ENCODE data around the gene CELA2B. TPM values are rescaled to one million over a fixed set of nuclear protein-coding genes. Genes with fewer than 3 reads are reported as not detected.
"Not testable (repeated sequence)": the region's sequence is repeated elsewhere in the genome, so short reads cannot be mapped to it uniquely, and the experiment has no call there.

Gene CELA2B
- total RNA-seq, 1 donor from 2014 or later: not detected

DNA sequence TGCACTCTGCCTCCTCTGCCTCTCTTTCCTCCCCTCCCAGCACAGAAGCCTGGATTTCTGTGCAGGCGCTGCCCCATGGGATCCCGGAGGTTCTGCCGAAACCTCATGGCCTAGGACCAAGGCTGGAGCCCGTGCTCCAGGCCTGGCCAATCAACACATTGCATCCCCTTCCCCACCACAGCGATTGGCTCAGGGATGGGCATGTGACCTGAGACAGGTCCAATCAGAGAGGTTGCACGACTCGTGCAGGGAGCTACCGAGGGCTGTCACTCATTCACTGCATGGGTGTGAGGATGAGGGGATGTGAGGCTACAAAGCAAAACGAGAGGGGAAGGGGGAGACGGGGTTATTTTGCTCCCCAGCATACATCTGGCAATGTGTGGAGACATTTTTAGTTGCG is 3.3 kb upstream of the CELA2B start:
- H3K27me3 ChIP-seq: no peaks in the 10 kb centered on the region
- no peaks in the 10 kb centered on the region for H3K9me3 ChIP-seq
- H3K4me1 ChIP-seq: no peaks in the 10 kb centered on the region
- DNase-seq (ENCODE audit: low spot score in 2 of 2): no peak
- intact Hi-C loops (cut with DNase I): no loop called here
- H3K27ac ChIP-seq: no peak overlapping the region
- no peak overlapping the region for H3K4me3 ChIP-seq
- no peaks in the 10 kb centered on the region for H3K36me3 ChIP-seq
- TF ChIP-seq, protein P1, sequence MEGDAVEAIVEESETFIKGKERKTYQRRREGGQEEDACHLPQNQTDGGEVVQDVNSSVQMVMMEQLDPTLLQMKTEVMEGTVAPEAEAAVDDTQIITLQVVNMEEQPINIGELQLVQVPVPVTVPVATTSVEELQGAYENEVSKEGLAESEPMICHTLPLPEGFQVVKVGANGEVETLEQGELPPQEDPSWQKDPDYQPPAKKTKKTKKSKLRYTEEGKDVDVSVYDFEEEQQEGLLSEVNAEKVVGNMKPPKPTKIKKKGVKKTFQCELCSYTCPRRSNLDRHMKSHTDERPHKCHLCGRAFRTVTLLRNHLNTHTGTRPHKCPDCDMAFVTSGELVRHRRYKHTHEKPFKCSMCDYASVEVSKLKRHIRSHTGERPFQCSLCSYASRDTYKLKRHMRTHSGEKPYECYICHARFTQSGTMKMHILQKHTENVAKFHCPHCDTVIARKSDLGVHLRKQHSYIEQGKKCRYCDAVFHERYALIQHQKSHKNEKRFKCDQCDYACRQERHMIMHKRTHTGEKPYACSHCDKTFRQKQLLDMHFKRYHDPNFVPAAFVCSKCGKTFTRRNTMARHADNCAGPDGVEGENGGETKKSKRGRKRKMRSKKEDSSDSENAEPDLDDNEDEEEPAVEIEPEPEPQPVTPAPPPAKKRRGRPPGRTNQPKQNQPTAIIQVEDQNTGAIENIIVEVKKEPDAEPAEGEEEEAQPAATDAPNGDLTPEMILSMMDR (IDR thresholded peaks at IDR 0.05): no peak

DNA sequence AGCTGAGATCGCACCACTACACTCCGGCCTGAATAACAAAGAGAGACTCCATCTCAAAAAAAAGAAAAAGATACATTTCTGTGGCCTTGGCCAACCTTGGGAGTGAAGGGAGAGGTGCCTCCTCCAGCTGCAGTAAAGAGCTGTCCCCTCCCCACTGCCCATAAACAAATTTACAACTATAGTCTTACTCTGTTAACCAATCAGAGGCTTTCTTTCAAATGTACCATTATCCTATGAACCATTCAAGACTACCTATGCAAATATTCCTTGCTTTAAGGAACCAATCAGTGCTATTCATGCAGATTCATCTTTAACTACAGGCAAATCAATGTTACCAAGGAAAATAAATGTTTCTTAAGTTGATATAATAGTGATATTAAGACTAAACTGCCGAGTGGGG is 1.0 kb downstream of the CELA2B start:
- intact Hi-C loops (cut with DNase I): no loop called here
- no peaks in the 10 kb centered on the region for H3K9me3 ChIP-seq
- no peaks in the 10 kb centered on the region for H3K4me1 ChIP-seq
- DNase-seq (ENCODE audit: low spot score in 2 of 2): no peak
- H3K27me3 ChIP-seq: no peaks in the 10 kb centered on the region
- TF ChIP-seq, protein P1 (IDR thresholded peaks at IDR 0.05): no peak
- H3K36me3 ChIP-seq: no peaks in the 10 kb centered on the region
- H3K27ac ChIP-seq: no peak overlapping the region
- no peak overlapping the region for H3K4me3 ChIP-seq

DNA sequence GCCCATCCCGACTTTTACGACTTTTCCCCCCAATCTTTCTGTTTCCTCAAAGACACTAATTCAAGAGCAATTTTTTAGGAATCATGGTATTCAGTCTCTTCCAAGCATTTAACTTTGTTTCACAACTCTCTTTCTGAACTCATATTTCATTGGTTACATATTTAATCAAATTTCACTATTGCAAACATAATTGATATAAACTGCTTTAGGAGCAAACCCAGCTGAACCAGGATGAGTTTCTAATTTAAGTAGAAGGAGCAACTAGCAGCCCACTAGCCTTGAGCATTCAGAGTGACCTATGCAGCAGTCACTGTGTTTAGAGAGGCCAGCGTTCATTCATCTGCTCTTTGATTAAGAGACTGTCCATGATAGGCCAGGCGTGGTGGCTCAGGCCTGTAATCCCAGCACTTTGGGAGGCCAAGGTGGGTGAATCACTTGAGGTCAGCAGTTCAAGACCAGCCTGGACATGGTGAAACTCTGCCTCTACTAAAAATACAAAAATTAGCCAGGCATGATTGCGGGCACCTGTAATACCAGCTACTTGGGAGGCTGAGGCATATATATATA is 1.8 kb downstream of the CELA2B start:
- no peaks in the 10 kb centered on the region for H3K36me3 ChIP-seq
- no peaks in the 10 kb centered on the region for H3K9me3 ChIP-seq
- intact Hi-C loops (cut with DNase I): no loop called here
- H3K4me3 ChIP-seq: no peak overlapping the region
- H3K4me1 ChIP-seq: no peaks in the 10 kb centered on the region
- H3K27ac ChIP-seq: no peak overlapping the region
- DNase-seq (ENCODE audit: low spot score in 2 of 2): no peak
- TF ChIP-seq, protein P1 (IDR thresholded peaks at IDR 0.05): no peak
- no peaks in the 10 kb centered on the region for H3K27me3 ChIP-seq

DNA sequence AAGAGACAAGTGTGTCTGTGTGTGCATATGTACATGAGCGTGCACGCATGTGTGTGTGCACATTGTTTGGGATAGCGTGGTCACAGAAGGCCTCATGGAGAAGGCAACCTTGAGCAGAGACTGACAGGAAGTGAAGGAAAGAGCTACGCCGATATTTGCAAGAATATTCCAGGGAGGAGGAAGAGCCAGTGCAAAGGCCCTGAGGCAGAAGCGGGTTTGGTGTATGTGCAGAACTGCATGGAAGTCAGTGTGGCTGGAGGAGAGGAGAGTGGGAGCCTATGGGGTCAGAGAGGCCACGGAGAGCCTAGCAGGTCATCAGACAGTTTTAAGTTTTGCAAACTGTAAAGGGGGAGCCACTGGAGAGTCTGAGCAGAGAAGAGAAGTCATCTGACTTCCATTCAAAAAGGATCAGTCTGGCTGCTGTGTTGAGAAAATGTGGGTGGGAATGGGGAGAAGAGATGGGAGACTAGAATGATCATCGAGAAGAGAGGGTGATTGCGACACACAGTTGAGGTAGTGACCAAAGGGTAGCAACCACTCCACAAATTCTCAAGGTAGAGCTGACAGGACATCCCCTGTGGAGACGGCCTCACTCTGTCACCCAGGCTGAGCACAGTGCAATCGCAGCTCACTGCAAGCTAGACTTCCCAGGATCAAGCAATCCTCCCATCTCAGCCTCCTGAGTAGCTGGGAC is 3.9 kb downstream of the CELA2B start:
- TF ChIP-seq, protein P1 (IDR thresholded peaks at IDR 0.05): no peak
- H3K27me3 ChIP-seq: no peaks in the 10 kb centered on the region
- no peak overlapping the region for H3K27ac ChIP-seq
- H3K4me1 ChIP-seq: no peaks in the 10 kb centered on the region
- no peak for DNase-seq (ENCODE audit: low spot score in 2 of 2)
- no peak overlapping the region for H3K4me3 ChIP-seq
- intact Hi-C loops (cut with DNase I): no loop called here
- H3K9me3 ChIP-seq: no peaks in the 10 kb centered on the region
- H3K36me3 ChIP-seq: no peaks in the 10 kb centered on the region

DNA sequence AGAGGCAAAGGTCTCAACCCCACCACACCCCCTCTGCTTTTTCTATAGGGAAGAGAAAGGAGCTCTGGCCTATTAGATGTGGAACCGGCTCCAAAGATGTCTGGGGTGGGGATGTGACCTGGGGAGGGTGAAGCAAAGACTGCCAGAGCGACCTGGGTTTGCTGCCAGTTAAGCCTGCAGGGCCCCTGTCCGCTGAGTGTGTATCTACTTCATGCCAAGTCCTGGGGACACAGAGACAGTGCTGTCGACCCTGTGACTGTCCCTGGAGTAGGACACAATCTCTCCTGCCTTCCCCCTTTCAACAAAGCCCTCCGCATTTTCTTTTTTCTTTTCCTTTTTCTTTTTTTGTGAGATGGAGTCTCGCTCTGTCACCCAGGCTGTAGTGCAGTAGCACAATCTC is 6.6 kb downstream of the CELA2B start:
- H3K27me3 ChIP-seq; H3K27ac ChIP-seq; DNase-seq (ENCODE audit: low spot score in 2 of 2); H3K4me1 ChIP-seq; H3K4me3 ChIP-seq; intact Hi-C loops (cut with DNase I); H3K9me3 ChIP-seq: not testable (repeated sequence)
- H3K36me3 ChIP-seq: peaks cover 4 to 11% of the 10 kb centered on the region in 2 donors

DNA sequence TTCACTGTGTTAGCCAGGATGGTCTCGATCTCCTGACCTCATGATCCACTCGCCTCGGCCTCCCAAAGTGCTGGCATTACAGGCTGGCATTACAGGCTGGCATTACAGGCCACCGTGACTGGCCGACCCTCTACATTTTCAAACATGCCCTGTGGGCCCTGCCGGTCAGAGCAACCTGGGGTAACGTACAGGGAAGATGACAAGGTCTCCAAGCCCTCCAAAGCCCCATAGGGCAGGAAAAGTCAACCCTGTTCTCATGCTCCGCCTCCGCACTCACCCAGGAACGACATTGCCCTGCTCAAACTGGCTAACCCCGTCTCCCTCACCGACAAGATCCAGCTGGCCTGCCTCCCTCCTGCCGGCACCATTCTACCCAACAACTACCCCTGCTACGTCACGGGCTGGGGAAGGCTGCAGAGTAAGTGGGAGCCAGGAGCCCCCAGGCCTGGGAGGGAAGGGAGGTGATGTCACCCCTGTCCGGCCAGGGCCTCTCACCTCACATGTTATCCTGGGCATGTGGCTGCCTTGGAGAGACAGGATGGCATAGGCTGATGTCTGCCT is 7.2 kb downstream of the CELA2B start:
- H3K4me1 ChIP-seq; H3K9me3 ChIP-seq; H3K27ac ChIP-seq; DNase-seq (ENCODE audit: low spot score in 2 of 2); H3K4me3 ChIP-seq; H3K27me3 ChIP-seq; intact Hi-C loops (cut with DNase I): not testable (repeated sequence)
- H3K36me3 ChIP-seq: peaks cover 4 to 13% of the 10 kb centered on the region in 2 donors
